Mesothelial cell of epicardium (in vitro differentiated cells): ENCODE results near the gene ZBTB7A. TPM values are rescaled to one million over a fixed set of nuclear protein-coding genes. Genes with fewer than 3 reads are reported as not detected.

Source experiments
- DNase-seq, 2 experiments: peaks; one replicate each; pipeline ENCODE4 v3.0.0; 2021; ENCODE audit warnings: low spot score in 2 of 2; ENCODE audit not compliant: unreplicated experiment in 2 of 2
- H3K27ac Mint-ChIP-seq: 2 replicates; pipeline ENCODE4 v1.8.0; 2021; ENCODE audit warnings: mixed read lengths
- H3K27me3 Mint-ChIP-seq: 2 replicates; pipeline ENCODE4 v1.8.0; 2021; ENCODE audit warnings: low read depth, mixed read lengths
- H3K36me3 Mint-ChIP-seq: 2 replicates; pipeline ENCODE4 v1.8.0; 2021; ENCODE audit warnings: mixed read lengths
- H3K4me1 Mint-ChIP-seq: 2 replicates; pipeline ENCODE4 v1.8.0; 2021; ENCODE audit warnings: mixed read lengths
- H3K4me3 Mint-ChIP-seq: 2 replicates; pipeline ENCODE4 v1.8.0; 2021; ENCODE audit warnings: mild to moderate bottlenecking, moderate library complexity, mixed read lengths
- H3K9me3 Mint-ChIP-seq: 2 replicates; pipeline ENCODE4 v1.8.0; 2021; ENCODE audit warnings: mixed read lengths
- CTCF ChIP-seq: fragments of 200-600 bp; sonication (generic); IDR thresholded peaks from one replicate; pipeline ENCODE4 v1.5.0; 2021; ENCODE audit warnings: antibody characterized with exemption; ENCODE audit not compliant: unreplicated experiment
- total RNA-seq: library from RNA; stranded (reverse); gene quantifications from 3 replicates; pipeline ENCODE4 v1.2.1, GENCODE V29; 2021

ZBTB7A gene
- total RNA-seq, 1 donor from 2014 or later, result 27.9 TPM

- no peak for TF ChIP-seq CTCF
- Mint-ChIP-seq H3K36me3 (peaks cover 13% of the 10 kb centered on the region), H3K27me3 (no peaks in the 10 kb centered on the region), H3K4me3 (no peak overlapping the region), H3K4me1 (no peaks in the 10 kb centered on the region), H3K9me3 (no peaks in the 10 kb centered on the region), H3K27ac (no peak overlapping the region)
- no peak for DNase-seq
These were observed 38.1 kb downstream of the ZBTB7A start for GRCh38 chr19:4028334-4029246.

GRCh38 chr19:4027146-4027545, 39.6 kb downstream of the ZBTB7A start:
- H3K36me3 Mint-ChIP-seq, result peaks cover 15% of the 10 kb centered on the region
- no peak overlapping the region for H3K27ac Mint-ChIP-seq
- no peaks in the 10 kb centered on the region for H3K4me1 Mint-ChIP-seq
- H3K9me3 Mint-ChIP-seq, result peaks cover under 1% of the 10 kb centered on the region
- no peak overlapping the region for H3K4me3 Mint-ChIP-seq
- no peak for TF ChIP-seq CTCF
- no peaks in the 10 kb centered on the region for H3K27me3 Mint-ChIP-seq
- no peak for DNase-seq

GRCh38 chr19:4025317-4025716, 41.4 kb downstream of the ZBTB7A start:
- H3K27ac Mint-ChIP-seq, result no peak overlapping the region
- H3K36me3 Mint-ChIP-seq, result peaks cover 20% of the 10 kb centered on the region
- DNase-seq, result no peak
- H3K4me1 Mint-ChIP-seq, result no peaks in the 10 kb centered on the region
- H3K9me3 Mint-ChIP-seq, result peaks cover 3% of the 10 kb centered on the region
- H3K27me3 Mint-ChIP-seq, result no peaks in the 10 kb centered on the region
- no peak overlapping the region for H3K4me3 Mint-ChIP-seq
- TF ChIP-seq CTCF, result no peak

GRCh38 chr19:4023600-4024398, 42.9 kb downstream of the ZBTB7A start:
- Mint-ChIP-seq H3K4me1 (no peaks in the 10 kb centered on the region), H3K27ac (no peak overlapping the region), H3K9me3 (peaks cover 3% of the 10 kb centered on the region), H3K27me3 (no peaks in the 10 kb centered on the region), H3K36me3 (peaks cover 20% of the 10 kb centered on the region), H3K4me3 (no peak overlapping the region)
- DNase-seq, result no peak
- TF ChIP-seq CTCF, result no peak

GRCh38 chr19:4019578-4019977, 47.1 kb downstream of the ZBTB7A start:
- H3K36me3 Mint-ChIP-seq, result peaks cover 16% of the 10 kb centered on the region
- H3K4me1 Mint-ChIP-seq, result peaks cover 19% of the 10 kb centered on the region
- no peak overlapping the region for H3K4me3 Mint-ChIP-seq
- H3K27me3 Mint-ChIP-seq, result no peaks in the 10 kb centered on the region
- no peak overlapping the region for H3K27ac Mint-ChIP-seq
- no peak for DNase-seq
- no peak for TF ChIP-seq CTCF
- H3K9me3 Mint-ChIP-seq, result peaks cover 3% of the 10 kb centered on the region
